GM19463 (cell line): ENCODE data around the gene TTC16.
A peak's percentile ranks its signal among the peaks of the same experiment; 100 is the strongest.

Experiments
- ATAC-seq: cut with Tn5 transposase; IDR thresholded peaks from one replicate; pipeline ENCODE4 v1.9.1; 2021; ENCODE audit warnings: mild to moderate bottlenecking, moderate library complexity; ENCODE audit not compliant: unreplicated experiment

Gene TTC16

DNA sequence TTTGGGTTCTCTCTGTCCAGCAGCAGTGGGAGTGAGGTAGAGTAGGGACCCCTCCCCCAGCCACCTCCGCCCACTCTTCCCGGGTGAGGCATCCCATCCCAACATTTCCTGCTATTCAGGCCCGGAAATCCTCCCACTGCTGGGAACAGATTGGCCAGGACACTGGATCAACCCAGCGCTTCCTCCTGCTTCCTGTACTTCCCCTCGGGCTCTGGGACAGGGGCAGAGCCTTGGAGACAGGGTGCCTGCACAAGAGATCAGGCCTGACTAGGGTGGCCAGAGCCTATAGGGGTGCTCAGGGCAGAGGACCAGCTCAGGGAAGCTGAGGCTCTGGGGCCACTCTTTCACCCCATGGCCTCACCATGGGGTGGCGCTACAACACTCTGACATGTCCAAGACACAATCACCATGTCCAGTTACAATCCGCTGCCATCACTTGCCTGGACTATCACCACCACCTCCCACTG, 48.1 kb downstream of the TTC16 start:
- ATAC-seq = no peak

- no peak for ATAC-seq
Measured at GRCh38 chr9:127765418-127765817, 49.5 kb downstream of the TTC16 start.

- no peak for ATAC-seq
Measured at GRCh38 chr9:127767410-127767809, 51.5 kb downstream of the TTC16 start.

GRCh38 chr9:127767909-127768331, 52.0 kb downstream of the TTC16 start:
- no peak for ATAC-seq

DNA sequence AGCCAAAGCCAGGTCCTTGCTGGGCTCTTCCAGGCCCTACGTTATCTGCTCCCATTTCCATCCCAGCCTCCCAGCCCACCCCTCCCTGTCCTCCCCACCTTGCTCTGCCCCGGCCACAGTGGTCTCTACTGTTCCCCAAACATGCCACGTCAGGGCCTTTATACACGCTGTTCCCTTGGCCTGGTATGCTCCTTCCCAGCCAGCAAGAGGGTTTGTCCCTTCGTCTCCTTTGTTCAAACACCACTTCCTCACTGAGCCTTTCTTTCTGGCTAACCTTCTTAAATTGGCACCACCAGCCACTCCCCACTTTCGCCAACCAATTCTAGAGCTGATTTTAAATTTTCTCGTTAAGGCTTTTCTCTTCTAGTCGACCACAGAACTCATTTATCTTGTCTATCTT, 52.8 kb downstream of the TTC16 start:
- no peak for ATAC-seq

GRCh38 chr9:127769101-127769500, 53.2 kb downstream of the TTC16 start:
- no peak for ATAC-seq

DNA sequence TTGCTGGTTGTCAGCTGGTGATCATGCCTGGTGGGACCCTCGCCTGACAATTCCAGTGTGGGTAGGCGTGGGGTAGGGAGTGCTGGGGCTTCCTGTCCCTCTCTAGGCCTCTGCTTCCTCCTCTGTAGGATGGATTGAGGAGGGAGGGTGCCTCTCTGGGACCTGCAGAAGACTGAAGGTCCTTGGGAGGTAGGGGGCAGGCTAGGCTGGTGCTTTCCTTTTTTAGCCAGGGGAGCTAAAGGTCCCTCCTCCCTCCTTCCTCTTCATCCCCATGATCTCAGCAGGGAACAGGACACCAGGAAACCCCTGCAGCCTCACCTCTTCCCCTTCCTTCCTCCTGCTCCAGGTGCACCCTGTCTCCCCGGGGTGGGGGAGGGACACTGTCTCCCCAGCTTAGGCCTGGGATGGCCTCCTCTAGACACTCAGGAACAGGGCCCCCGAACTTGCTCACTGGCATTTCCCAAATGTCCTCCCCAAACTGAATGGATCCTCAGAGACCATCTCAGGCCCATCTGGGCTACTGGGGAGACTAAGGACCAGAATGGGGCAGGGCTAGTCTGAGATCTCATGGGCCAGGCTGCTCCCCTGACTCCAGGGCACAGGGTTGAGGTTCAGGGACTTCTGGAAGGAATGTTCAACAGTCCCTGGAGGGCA, 54.2 kb downstream of the TTC16 start:
- no peak for ATAC-seq

DNA sequence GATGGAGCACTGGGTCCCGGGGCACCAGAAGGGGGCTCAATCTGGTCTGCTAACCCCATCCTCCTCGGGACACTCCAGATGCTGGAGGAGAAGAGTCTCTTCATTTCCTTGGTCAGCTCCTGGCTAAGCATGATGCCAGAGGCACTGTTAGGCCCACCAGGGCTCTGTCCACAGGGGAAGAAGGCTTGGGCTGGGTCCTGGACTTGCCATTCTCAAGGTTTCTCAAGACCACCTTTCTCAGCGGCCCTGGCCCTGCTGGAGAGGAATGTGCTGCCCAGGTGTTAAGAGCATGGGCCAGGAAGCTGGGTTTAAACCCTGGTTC, 54.7 kb downstream of the TTC16 start:
- no peak for ATAC-seq

GRCh38 chr9:127770905-127771569, 55.2 kb downstream of the TTC16 start:
- ATAC-seq = peak; percentile 88

- ATAC-seq = no peak
Measured at GRCh38 chr9:127771570-127772189, 55.8 kb downstream of the TTC16 start.

GRCh38 chr9:127772603-127773002, 56.7 kb downstream of the TTC16 start:
- ATAC-seq = no peak

- no peak for ATAC-seq
Measured at GRCh38 chr9:127773272-127773671, 57.4 kb downstream of the TTC16 start.

DNA sequence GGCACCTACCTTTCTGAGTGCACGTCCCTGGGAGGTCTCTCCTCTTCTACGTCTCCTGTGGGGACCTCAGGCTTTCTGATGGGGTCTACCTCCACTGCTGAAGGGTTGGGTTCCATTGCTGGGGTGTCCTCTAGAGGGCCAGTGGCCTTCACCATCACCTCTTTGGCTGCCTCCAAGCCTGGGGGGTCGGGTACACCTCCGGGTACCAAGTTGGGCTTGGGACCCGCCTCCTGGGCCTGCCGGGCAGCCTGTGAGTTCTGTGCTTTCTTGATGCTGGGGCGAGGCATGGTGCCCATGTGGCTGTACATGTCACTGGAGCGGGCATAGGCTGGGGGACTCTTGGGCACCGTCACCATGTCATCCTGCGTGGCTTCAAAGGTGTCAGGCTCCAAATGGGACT, 58.1 kb downstream of the TTC16 start:
- ATAC-seq = no peak

DNA sequence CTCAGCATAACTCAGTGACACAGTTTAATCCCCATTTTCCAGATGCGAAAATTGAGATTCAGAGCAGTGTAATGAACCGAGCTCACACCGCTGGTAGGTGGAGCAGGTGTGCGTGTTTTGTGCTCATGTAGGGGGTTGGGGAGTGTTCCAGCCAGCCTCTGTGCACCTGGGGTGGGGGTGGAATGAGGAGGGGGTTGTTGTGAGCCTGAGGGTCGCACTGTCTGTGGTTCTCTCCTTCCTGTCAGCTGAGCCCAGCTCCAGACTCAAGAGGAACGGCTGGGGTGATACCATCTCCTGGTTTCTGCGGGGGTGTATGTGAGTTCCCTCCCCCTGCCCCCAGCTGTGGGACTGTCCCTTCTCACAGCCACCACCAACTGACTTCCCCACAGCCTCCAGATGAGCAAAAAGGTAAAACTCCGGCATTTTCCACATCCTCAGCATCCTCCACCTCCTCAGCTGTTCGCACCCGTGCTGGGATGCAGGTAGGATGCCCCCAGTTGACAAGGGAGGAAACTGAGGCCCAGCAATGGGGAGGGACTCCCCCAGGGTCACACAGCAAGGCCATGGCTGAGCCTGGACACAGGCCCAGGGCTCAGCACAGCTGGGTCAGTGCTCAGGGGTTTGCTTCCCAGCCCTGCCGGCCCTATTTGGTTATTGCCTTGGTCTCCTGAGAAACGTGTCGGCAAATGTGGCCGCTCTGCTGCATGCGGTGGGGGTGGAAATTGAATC, 60.5 kb downstream of the TTC16 start:
- peak; percentile 34 for ATAC-seq

DNA sequence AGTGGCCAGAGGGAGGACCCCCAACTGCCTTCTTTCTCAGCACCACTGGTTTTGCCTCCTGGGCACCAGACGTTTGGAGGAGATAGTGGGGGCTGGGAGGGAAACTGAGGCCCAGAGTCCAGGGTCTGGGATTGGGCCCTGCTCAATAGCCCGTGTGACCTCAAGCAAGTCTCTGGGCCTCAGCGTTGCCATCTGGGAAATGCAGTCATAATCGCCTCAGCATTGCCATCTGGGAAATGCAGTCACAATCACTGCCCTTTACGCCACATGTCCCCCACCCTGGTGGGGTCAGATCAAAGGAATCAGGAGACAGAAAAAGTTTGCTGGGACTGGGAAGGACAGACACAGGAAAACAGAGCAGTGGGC, 61.0 kb downstream of the TTC16 start:
- no peak for ATAC-seq

GRCh38 chr9:127777368-127777980, 61.6 kb downstream of the TTC16 start:
- no peak for ATAC-seq

- ATAC-seq = peak; percentile 34
Measured at GRCh38 chr9:127778280-127779135, 62.6 kb downstream of the TTC16 start, which contains the start of gene SH2D3C. Gene SH2D3C (minus strand): TSS chr9:127778666. CDS start chr9:127778627, 39 bp downstream.

GRCh38 chr9:127779136-127779981, 63.5 kb downstream of the TTC16 start:
- ATAC-seq = peak; percentile 48

- no peak for ATAC-seq
Measured at GRCh38 chr9:127780126-127780885, 64.4 kb downstream of the TTC16 start.
